H1 (cell line): ENCODE data around the gene GNB5. TPM values are rescaled to one million over a fixed set of nuclear protein-coding genes. Genes with fewer than 3 reads are reported as not detected.

Experiments
- CTCF ChIA-PET: fragments of 300-600 bp; sonication (Branson Sonifier 250); formaldehyde crosslinking; loops from one replicate; lab custom pipeline; 2021; ENCODE audit not compliant: partially characterized antibody; lab: Charles Lee
- POLR2A ChIA-PET: fragments of 300-600 bp; sonication (Branson Sonifier 250); formaldehyde crosslinking; loops from one replicate; lab custom pipeline; 2021; ENCODE audit warnings: inconsistent platforms; ENCODE audit not compliant: partially characterized antibody; lab: Charles Lee
- DNase-seq, 2 experiments: peaks; one replicate each; pipeline versions ENCODE4 v3.0.0 to v3.0.0-alpha.2; 2010 to 2022; ENCODE audit warnings: low spot score in 2 of 2, low read depth in 1 of 2, mixed read lengths in 1 of 2
- FAIRE-seq: peaks from 2 replicates; lab custom pipeline; 2011; peaks lifted over from hg19 to GRCh38; lab: Jason Lieb, UNC
- H2AFZ ChIP-seq: 2 replicates; pipeline ENCODE4 v1.8.1; 2012; ENCODE audit warnings: low read length, inconsistent platforms
- H2AK5ac ChIP-seq: 2 replicates; pipeline ENCODE4 v1.6.1; 2013; ENCODE audit warnings: low read depth, low read length
- H2BK120ac ChIP-seq: replicated peaks from 2 replicates; pipeline ENCODE3; 2013; ENCODE audit warnings: low read depth, low read length, inconsistent platforms
- H2BK12ac ChIP-seq: 2 replicates; pipeline ENCODE4 v1.6.1; 2013; ENCODE audit warnings: low read depth, low read length
- H2BK15ac ChIP-seq: 2 replicates; pipeline ENCODE4 v1.6.1; 2013; ENCODE audit warnings: low read length
- H2BK20ac ChIP-seq: 2 replicates; pipeline ENCODE4 v1.6.1; 2013; ENCODE audit warnings: low read length
- H2BK5ac ChIP-seq: 2 replicates; pipeline ENCODE4 v1.6.1; 2013; ENCODE audit warnings: low read depth, low read length
- H3K14ac ChIP-seq: 2 replicates; pipeline ENCODE4 v1.6.1; 2013; ENCODE audit warnings: inconsistent platforms; ENCODE audit not compliant: insufficient read length
- H3K18ac ChIP-seq: 2 replicates; pipeline ENCODE4 v1.6.1; 2013; ENCODE audit warnings: low read length; ENCODE audit errors: extremely low read depth
- H3K23ac ChIP-seq: 2 replicates; pipeline ENCODE4 v1.6.1; 2013; ENCODE audit warnings: inconsistent platforms; ENCODE audit not compliant: insufficient read length
- H3K23me2 ChIP-seq: 2 replicates; pipeline ENCODE4 v1.6.1; 2013; ENCODE audit warnings: low read depth, low read length
- H3K27ac ChIP-seq: 2 replicates; pipeline ENCODE4 v1.6.1; 2011; ENCODE audit warnings: low read depth, low read length, inconsistent platforms
- H3K27me3 ChIP-seq, 4 experiments: replicated peaks in 1 of 4; 1 replicate in 1 of 4; 2 replicates in 3 of 4; pipeline versions ENCODE4 v1.6.1 to v1.8.1; 2011 to 2013; ENCODE audit warnings: low read length in 3 of 4, mild to moderate bottlenecking in 3 of 4, inconsistent platforms in 2 of 4, mixed read lengths in 2 of 4, moderate library complexity in 1 of 4; ENCODE audit not compliant: control insufficient read depth in 3 of 4, insufficient read depth in 3 of 4; ENCODE audit errors: extremely low read depth in 1 of 4
- H3K36me3 ChIP-seq, 4 experiments: 2 replicates each; pipeline versions ENCODE4 v1.6.1 to v1.8.1; 2011 to 2013; ENCODE audit warnings: mild to moderate bottlenecking in 4 of 4, low read length in 3 of 4, moderate library complexity in 2 of 4, control low read depth in 1 of 4, inconsistent platforms in 1 of 4; ENCODE audit not compliant: insufficient read depth in 4 of 4, control insufficient read depth in 2 of 4
- H3K4ac ChIP-seq: replicated peaks from 2 replicates; pipeline ENCODE3; 2013; ENCODE audit warnings: low read length, low read depth, mixed read lengths, inconsistent platforms; ENCODE audit not compliant: insufficient read length
- H3K4me1 ChIP-seq, 4 experiments: replicated peaks in 1 of 4; 1 replicate in 1 of 4; 2 replicates in 3 of 4; pipeline versions ENCODE4 v1.6.1 to v1.8.1; 2011 to 2013; ENCODE audit warnings: low read length in 3 of 4, inconsistent platforms in 2 of 4, mixed read lengths in 1 of 4; ENCODE audit not compliant: insufficient read depth in 4 of 4, control insufficient read depth in 3 of 4
- H3K4me2 ChIP-seq, 2 experiments: 2 replicates each; pipeline versions ENCODE4 v1.6.1 to v1.8.1; 2011 to 2013; ENCODE audit warnings: low read depth in 2 of 2, low read length in 2 of 2, control low read depth in 1 of 2, inconsistent platforms in 1 of 2, mild to moderate bottlenecking in 1 of 2; ENCODE audit not compliant: insufficient read depth in 1 of 2
- H3K4me3 ChIP-seq, 4 experiments: fragments of 200-600, 300-600 bp in 1 of 4; sonication (generic), shearing (Covaris generic), sonication (Bioruptor Twin) in 1 of 4; 2 replicates each; pipeline versions ENCODE4 v1.5.1 to v1.8.1; 2011 to 2016; ENCODE audit warnings: low read length in 4 of 4, low read depth in 3 of 4, control low read depth in 2 of 4, inconsistent platforms in 2 of 4, mild to moderate bottlenecking in 2 of 4, mixed read lengths in 1 of 4, moderate library complexity in 1 of 4; ENCODE audit not compliant: insufficient read depth in 2 of 4; ENCODE audit errors: extremely low read depth in 1 of 4
- H3K56ac ChIP-seq: replicated peaks from 2 replicates; pipeline ENCODE3; 2013; ENCODE audit warnings: low read depth, mild to moderate bottlenecking, mixed read lengths, low read length, inconsistent platforms; ENCODE audit not compliant: insufficient read length
- H3K79me1 ChIP-seq: 2 replicates; pipeline ENCODE4 v1.6.1; 2013; ENCODE audit warnings: low read depth, low read length, control low read depth
- H3K79me2 ChIP-seq, 2 experiments: 2 replicates each; pipeline versions ENCODE4 v1.6.1 to v1.8.1; 2012 to 2013; ENCODE audit warnings: low read length in 2 of 2, mild to moderate bottlenecking in 2 of 2, inconsistent platforms in 1 of 2; ENCODE audit not compliant: insufficient read depth in 2 of 2, control insufficient read depth in 1 of 2
- H3K9ac ChIP-seq, 4 experiments: replicated peaks in 1 of 4; 1 replicate in 1 of 4; 2 replicates in 3 of 4; pipeline versions ENCODE4 v1.6.1 to v1.8.1; 2011 to 2013; ENCODE audit warnings: low read depth in 3 of 4, low read length in 3 of 4, control low read depth in 2 of 4, mild to moderate bottlenecking in 2 of 4, moderate library complexity in 2 of 4, inconsistent platforms in 1 of 4; ENCODE audit errors: extremely low read depth in 1 of 4
- H3K9me3 ChIP-seq, 2 experiments: 2 replicates each; pipeline versions ENCODE4 v1.6.1 to v1.8.1; 2012 to 2013; ENCODE audit warnings: mild to moderate bottlenecking in 2 of 2, moderate library complexity in 2 of 2, control low read depth in 1 of 2, inconsistent platforms in 1 of 2, low read depth in 1 of 2, low read length in 1 of 2, mixed read lengths in 1 of 2; ENCODE audit not compliant: insufficient read depth in 2 of 2
- H4K20me1 ChIP-seq, 2 experiments: replicated peaks in 1 of 2; 2 replicates each; pipeline versions ENCODE3 to v1.8.1; 2011 to 2013; ENCODE audit warnings: inconsistent platforms in 2 of 2, low read length in 2 of 2, mild to moderate bottlenecking in 1 of 2; ENCODE audit not compliant: insufficient read depth in 2 of 2, control insufficient read depth in 1 of 2
- H4K5ac ChIP-seq: 2 replicates; pipeline ENCODE4 v1.6.1; 2013; ENCODE audit warnings: low read length, low read depth, mixed read lengths, inconsistent platforms; ENCODE audit not compliant: insufficient read length
- H4K8ac ChIP-seq: 2 replicates; pipeline ENCODE4 v1.8.0; 2013; ENCODE audit warnings: mild to moderate bottlenecking, moderate library complexity, low read length, inconsistent platforms; ENCODE audit not compliant: insufficient read depth; ENCODE audit errors: extremely low read depth
- H4K91ac ChIP-seq: replicated peaks from 2 replicates; pipeline ENCODE3; 2013; ENCODE audit warnings: low read length, mixed read lengths, inconsistent platforms; ENCODE audit not compliant: insufficient read length
- KDM4A ChIP-seq: IDR thresholded peaks from one replicate; pipeline ENCODE4 v1.7.1; 2012; ENCODE audit warnings: low read depth, mild to moderate bottlenecking, moderate library complexity, low read length, inconsistent platforms; ENCODE audit not compliant: severe bottlenecking
- POLR2A ChIP-seq, 2 experiments: IDR thresholded peaks; 1 replicate in 1 of 2; 2 replicates in 1 of 2; pipeline ENCODE4 v1.6.1; 2011; ENCODE audit warnings: low read depth in 2 of 2, low read length in 2 of 2, mild to moderate bottlenecking in 2 of 2; ENCODE audit errors: control extremely low read depth in 1 of 2
- WGBS, 2 experiments: shearing (Covaris generic) in 1 of 2; methylation state at CpG; one replicate each; pipeline versions ENCODE4 v1.1.6 to v1.1.7; 2013 to 2015; ENCODE audit warnings: low lambda C conversion rate in 2 of 2, mixed read lengths in 2 of 2, inconsistent platforms in 1 of 2, low coverage in 1 of 2, missing lambda C conversion rate in 1 of 2; ENCODE audit not compliant: insufficient replicate concordance in 2 of 2, insufficient coverage in 1 of 2, insufficient read length in 1 of 2; ENCODE audit errors: extremely low coverage in 1 of 2, missing lambda C conversion rate in 1 of 2; 5-methylcytosine and 5-hydroxymethylcytosine counted together
- polyA plus RNA-seq, 7 experiments: library from polyadenylated mRNA; depleted of rRNA in 3 of 7; stranded (reverse) in 5 of 7; unstranded in 2 of 7; fragments of >200 nt in 5 of 7; fragments of 200-250 nt in 2 of 7; gene quantifications; 1 replicate in 5 of 7; 2 replicates in 1 of 7; 4 replicates in 1 of 7; pipeline versions ENCODE4 v1.2.1 to v1.2.3, GENCODE V29; 2011 to 2013; ENCODE audit warnings: missing spikeins in 2 of 7, mixed read lengths in 2 of 7
- total RNA-seq: library from RNA; stranded (reverse); fragmentation: NEBNext Ultra II Directional; extraction: Animal tissue kit (Norgen Biotek cat#: 25700); gene quantifications from 2 replicates; pipeline ENCODE4 v1.2.1, GENCODE V29; 2021

Gene GNB5
- total and polyA plus RNA-seq, 2 of the 8 experiments (the other 6 are each of a cell fraction or from before 2014, with no cell fraction given) = 21.7 to 42.5 TPM

GRCh38 chr15:52180196-52180835 is 10.9 kb downstream of the GNB5 start:
- DNase-seq = peak in 1 of 2 experiments; percentile 54
- Histone ChIP-seq H2BK120ac (no peak overlapping the region), H4K8ac (peak overlapping the region; percentile 35; the same call in 1 of the 2 replicates), H3K23me2 (peaks cover 15% of the 10 kb centered on the region), H3K79me2 (peaks cover 0 to 20% of the 10 kb centered on the region in 2 experiments; a peak in 1 of 4 replicates), H3K36me3 (no peaks in the 10 kb centered on the region), H3K4ac (no peak overlapping the region), H4K5ac (no peak overlapping the region), H3K56ac (peak overlapping the region; percentile 52), H2BK5ac (peak overlapping the region; percentile 94), H2BK12ac (no peak overlapping the region), H3K9me3 (no peaks in the 10 kb centered on the region), H2BK15ac (0 out of 2 replicates have a peak overlapping the region, but pooled peaks have one; percentile 98), H3K23ac (no peak overlapping the region), H2BK20ac (no peak overlapping the region), H3K4me2 (peak overlapping the region; percentile 91 to 99), H3K27ac (peak overlapping the region; percentile 46; the same call in 1 of the 2 replicates), H4K91ac (peak overlapping the region; percentile 52), H3K4me1 (peaks cover 1 to 9% (median 3%) of the 10 kb centered on the region in 4 experiments; a peak in 4 of 7 replicates), H3K14ac (no peak overlapping the region), H3K79me1 (peaks cover 3% of the 10 kb centered on the region; the same call in 1 of the 2 replicates), H2AFZ (peak overlapping the region; percentile 43), H4K20me1 (peaks cover 0 to 1% of the 10 kb centered on the region in 2 experiments), H3K4me3 (peak overlapping the region; percentile 63 to 98 (median 81)), H3K27me3 (peaks cover 0 to 8% (median 7%) of the 10 kb centered on the region in 4 experiments; a peak in 4 of 7 replicates), H3K18ac (peak overlapping the region; percentile 93), H2AK5ac (no peak overlapping the region), H3K9ac (peak overlapping the region; percentile 55 to 89 (median 69))
- 4% methylated on average over 31 of the region's 31 CpGs; no CpG with 5 or more reads in 1 of the 2 experiments for WGBS, 2 experiments
- CTCF ChIA-PET = interaction anchor here (0.6 to 11.2 kb wide), 4 partner anchors 16 to 119 kb away, joined by 3 to 95 read pairs (median 4); no protein-coding TSS in a partner anchor
- TF ChIP-seq POLR2A (IDR thresholded peaks at IDR 0.05; ENCODE audit: control extremely low read depth in 1 of 2, low read depth in 2 of 2, low read length in 2 of 2) (no peak), KDM4A (peak; percentile 47)
- POLR2A ChIA-PET = interaction anchor here (0.5 to 1.9 kb wide), 3 partner anchors 10 to 49 kb away, joined by 3 to 9 read pairs (median 9); no protein-coding TSS in a partner anchor
- no peak for FAIRE-seq
